CD4-positive, CD25-positive, alpha-beta regulatory T cell (primary cell): ENCODE results near the gene PPP6R2. TPM values are rescaled to one million over a fixed set of nuclear protein-coding genes. Genes with fewer than 3 reads are reported as not detected.

Source experiments
- ATAC-seq, 2 donors: fragments of 150-1000 bp; cut with Tn5 transposase; one replicate each; pipeline ENCODE4 v1.10.0; 2021; ENCODE audit warnings: low read depth in 2 of 2, moderate number of reproducible peaks in 2 of 2, moderate library complexity in 1 of 2
- DNase-seq, 3 donors: peaks; one replicate each; pipeline versions ENCODE4 v3.0.0 to v3.0.0-alpha.2; 2012 to 2022; ENCODE audit warnings: mixed read lengths in 1 of 3
- H3K27ac ChIP-seq: one replicate; pipeline ENCODE4 v1.7.0; 2013; ENCODE audit warnings: mild to moderate bottlenecking, low read length; ENCODE audit not compliant: insufficient read depth, poor library complexity, severe bottlenecking
- H3K27me3 ChIP-seq: one replicate; pipeline ENCODE4 v1.7.0; 2013; ENCODE audit warnings: low read length; ENCODE audit not compliant: control insufficient read depth, insufficient read depth
- H3K36me3 ChIP-seq: one replicate; pipeline ENCODE4 v1.7.0; 2013; ENCODE audit warnings: mild to moderate bottlenecking, low read length, moderate library complexity; ENCODE audit not compliant: control insufficient read depth, insufficient read depth
- H3K4me1 ChIP-seq: 2 replicates; pipeline ENCODE4 v1.7.0; 2013; ENCODE audit warnings: mild to moderate bottlenecking, low read length; ENCODE audit not compliant: insufficient read depth, control insufficient read depth, poor library complexity, severe bottlenecking
- H3K4me3 ChIP-seq: one replicate; pipeline ENCODE4 v1.7.0; 2013; ENCODE audit warnings: low read depth, mild to moderate bottlenecking, low read length, moderate library complexity
- H3K9me3 ChIP-seq, 2 experiments: 1 replicate in 1 of 2; 2 replicates in 1 of 2; pipeline ENCODE4 v1.7.0; 2013; ENCODE audit warnings: low read length in 2 of 2, mild to moderate bottlenecking in 1 of 2, moderate library complexity in 1 of 2; ENCODE audit not compliant: control insufficient read depth in 2 of 2
- H3K27ac Mint-ChIP-seq, 3 donors: one replicate each; pipeline ENCODE4 v1.8.0; 2020 to 2022; ENCODE audit warnings: mild to moderate bottlenecking in 3 of 3, mixed read lengths in 3 of 3, moderate library complexity in 2 of 3
- H3K27me3 Mint-ChIP-seq: one replicate; pipeline ENCODE4 v1.8.0; 2022; ENCODE audit warnings: mild to moderate bottlenecking, mixed read lengths
- H3K36me3 Mint-ChIP-seq: one replicate; pipeline ENCODE4 v1.8.0; 2020; ENCODE audit warnings: mixed read lengths
- H3K4me1 Mint-ChIP-seq, 4 donors: one replicate each; pipeline ENCODE4 v1.8.0; 2020 to 2022; ENCODE audit warnings: mixed read lengths in 4 of 4, mild to moderate bottlenecking in 1 of 4
- H3K4me3 Mint-ChIP-seq, 4 donors: one replicate each; pipeline ENCODE4 v1.8.0; 2020 to 2022; ENCODE audit warnings: mild to moderate bottlenecking in 4 of 4, mixed read lengths in 4 of 4, moderate library complexity in 3 of 4
- H3K9me3 Mint-ChIP-seq, 7 donors: one replicate each; pipeline ENCODE4 v1.8.0; 2020 to 2022; ENCODE audit warnings: mixed read lengths in 7 of 7, mild to moderate bottlenecking in 3 of 7, moderate library complexity in 2 of 7
- polyA plus RNA-seq, 4 donors: library from polyadenylated mRNA; unstranded; fragments of 300-500 nt; fragmentation: Illumina TruSeq; gene quantifications; one replicate each; pipeline ENCODE4 v1.2.3, GENCODE V29; 2021
- total RNA-seq: library from RNA; stranded (reverse); gene quantifications from one replicate; pipeline ENCODE4 v1.2.3, GENCODE V29; 2022

The PPP6R2 gene
- total and polyA plus RNA-seq, 5 donors from 2014 or later: 15.9 to 85.7 (median 17.6) TPM

DNA sequence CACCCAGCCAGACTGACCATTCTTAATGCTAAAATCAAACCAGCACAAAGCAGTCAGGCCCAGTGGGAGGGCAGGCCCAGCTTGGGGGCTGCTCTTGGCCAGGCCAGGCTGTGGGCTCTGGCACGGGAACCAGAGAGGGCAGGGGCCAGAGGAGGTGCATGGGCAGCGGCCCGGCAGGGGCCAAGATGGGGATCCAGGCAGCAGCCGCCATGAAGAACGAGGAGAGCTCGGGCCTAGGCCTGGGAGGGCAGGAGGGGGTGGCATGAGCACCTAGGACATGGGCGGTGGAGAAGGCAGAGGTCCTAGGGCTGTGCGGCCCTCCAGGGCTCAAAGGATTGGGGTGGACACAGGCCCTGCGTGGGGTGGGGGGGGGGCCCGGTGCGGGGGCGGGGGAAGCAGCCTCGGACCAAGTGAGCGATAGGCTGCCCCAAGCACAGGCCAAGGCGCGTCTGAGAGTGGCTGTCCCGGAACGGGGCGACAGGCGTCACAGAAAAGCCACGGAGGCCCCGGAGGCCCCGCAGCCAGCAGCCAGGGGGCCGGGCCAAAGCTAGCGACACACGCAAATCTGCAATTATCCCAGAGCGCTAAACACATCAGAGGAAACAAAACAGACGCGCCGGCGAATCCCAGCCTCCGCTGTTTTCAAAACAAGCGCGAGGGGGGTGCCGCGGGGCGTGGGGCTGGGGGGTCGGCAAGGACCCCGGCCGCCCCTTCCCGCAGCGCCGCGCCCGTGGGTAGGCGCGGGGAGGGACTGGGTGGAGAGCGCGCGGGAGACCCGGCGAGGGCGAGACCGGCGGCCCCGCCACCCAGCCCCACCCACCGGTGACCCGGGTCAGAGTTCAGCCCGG lies 44.0 kb upstream of the PPP6R2 start:
- H3K4me1 ChIP-seq: peaks cover 4% of the 10 kb centered on the region
- no peaks in the 10 kb centered on the region for H3K36me3 Mint-ChIP-seq
- H3K27ac Mint-ChIP-seq: no peak overlapping the region
- DNase-seq: no peak
- no peaks in the 10 kb centered on the region for H3K36me3 ChIP-seq
- H3K27me3 Mint-ChIP-seq: peaks cover 36% of the 10 kb centered on the region
- H3K9me3 ChIP-seq: no peaks in the 10 kb centered on the region
- no peak for ATAC-seq
- no peak overlapping the region for H3K27ac ChIP-seq
- H3K4me1 Mint-ChIP-seq: peaks cover 0 to 5% (median 0%) of the 10 kb centered on the region in 4 donors
- H3K4me3 Mint-ChIP-seq: no peak overlapping the region
- no peaks in the 10 kb centered on the region for H3K27me3 ChIP-seq
- H3K4me3 ChIP-seq: no peak overlapping the region
- H3K9me3 Mint-ChIP-seq: peaks cover 0 to 1% (median 0%) of the 10 kb centered on the region in 7 donors

GRCh38 chr22:50299785-50300619 lies 43.1 kb upstream of the PPP6R2 start:
- H3K27me3 Mint-ChIP-seq: peaks cover 32% of the 10 kb centered on the region

DNA sequence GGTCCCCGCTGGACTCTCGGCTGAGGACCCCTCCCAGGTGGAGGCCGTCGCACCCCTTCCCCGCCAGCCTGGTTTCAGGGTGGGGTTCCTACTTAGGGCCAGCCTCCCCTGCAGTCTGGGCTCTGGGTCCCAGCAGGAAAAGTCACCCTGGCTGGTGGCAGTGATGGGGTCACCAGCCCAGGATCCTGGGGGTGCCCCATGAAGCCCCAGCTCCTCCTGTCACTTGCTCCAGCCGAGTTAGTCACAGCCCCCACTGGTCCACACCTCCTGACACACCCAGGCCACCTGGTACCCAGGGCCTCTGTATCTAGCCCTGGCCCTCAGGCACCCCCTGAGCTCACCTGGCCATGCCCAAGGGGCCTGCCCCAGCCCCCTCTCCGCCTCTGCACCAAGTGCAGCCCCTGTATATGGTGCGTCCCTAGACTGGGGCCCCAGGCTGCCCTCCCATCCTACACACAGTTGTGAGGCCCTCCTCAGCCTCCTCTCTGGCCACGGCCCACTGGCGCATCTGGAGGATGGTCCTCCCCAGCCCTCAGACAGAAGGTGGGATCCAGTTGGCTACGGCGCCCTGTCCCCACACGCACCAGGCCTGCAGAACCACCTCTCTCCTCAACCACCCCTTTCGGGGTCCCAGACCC lies 42.4 kb upstream of the PPP6R2 start:
- no peak overlapping the region for H3K27ac ChIP-seq
- H3K27me3 ChIP-seq: no peaks in the 10 kb centered on the region
- H3K27me3 Mint-ChIP-seq: peaks cover 32% of the 10 kb centered on the region
- peaks cover 0 to 4% (median 0%) of the 10 kb centered on the region in 4 donors for H3K4me1 Mint-ChIP-seq
- no peaks in the 10 kb centered on the region for H3K36me3 Mint-ChIP-seq
- H3K9me3 Mint-ChIP-seq: peaks cover 0 to 3% (median 0%) of the 10 kb centered on the region in 7 donors
- peaks cover 4% of the 10 kb centered on the region for H3K4me1 ChIP-seq
- H3K36me3 ChIP-seq: no peaks in the 10 kb centered on the region
- no peak overlapping the region for H3K4me3 Mint-ChIP-seq
- no peaks in the 10 kb centered on the region for H3K9me3 ChIP-seq
- DNase-seq (no peak), ATAC-seq (no peak)
- no peak overlapping the region for H3K4me3 ChIP-seq
- no peak overlapping the region for H3K27ac Mint-ChIP-seq

More at GRCh38 chr22:50299785-50300619, 43.1 kb upstream of the PPP6R2 start:
- ATAC-seq: no peak
- DNase-seq: no peak
- H3K4me3 Mint-ChIP-seq: no peak overlapping the region
- H3K36me3 Mint-ChIP-seq: no peaks in the 10 kb centered on the region
- peaks cover 0 to 7% (median 0%) of the 10 kb centered on the region in 4 donors for H3K4me1 Mint-ChIP-seq
- no peaks in the 10 kb centered on the region for H3K36me3 ChIP-seq
- peaks cover 4% of the 10 kb centered on the region for H3K4me1 ChIP-seq
- H3K9me3 ChIP-seq: no peaks in the 10 kb centered on the region
- H3K4me3 ChIP-seq: no peak overlapping the region
- H3K27ac ChIP-seq: no peak overlapping the region
- peaks cover 0 to 3% (median 0%) of the 10 kb centered on the region in 7 donors for H3K9me3 Mint-ChIP-seq
- H3K27me3 ChIP-seq: no peaks in the 10 kb centered on the region
- no peak overlapping the region for H3K27ac Mint-ChIP-seq

DNA sequence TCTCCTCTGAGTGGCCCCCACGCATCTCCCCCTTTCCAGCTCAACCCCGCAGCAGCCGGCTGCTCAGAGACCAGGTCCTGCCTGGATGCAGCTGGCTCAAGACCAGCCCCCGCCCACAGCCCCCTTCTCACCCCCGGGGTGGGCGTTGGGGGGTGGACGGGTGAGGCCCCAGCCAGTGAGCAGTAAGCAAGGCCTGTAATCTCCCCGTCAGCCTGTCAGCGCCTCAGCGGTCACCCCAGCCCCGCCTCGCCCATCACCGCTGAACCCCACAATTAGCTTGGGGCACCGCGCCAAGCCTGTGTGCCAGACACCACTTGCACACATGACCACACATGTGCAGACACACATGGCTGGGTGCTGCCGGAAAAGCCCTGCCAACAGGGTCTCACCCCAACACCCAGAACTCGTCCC lies 41.5 kb upstream of the PPP6R2 start:
- Histone ChIP-seq H3K27ac (no peak overlapping the region), H3K27me3 (no peaks in the 10 kb centered on the region), H3K9me3 (no peaks in the 10 kb centered on the region), H3K4me1 (peaks cover 10% of the 10 kb centered on the region), H3K4me3 (no peak overlapping the region), H3K36me3 (no peaks in the 10 kb centered on the region)
- Mint-ChIP-seq H3K36me3 (no peaks in the 10 kb centered on the region), H3K4me1 (peaks cover 0 to 11% (median 3%) of the 10 kb centered on the region in 4 donors), H3K9me3 (peaks cover 0 to 3% (median 0%) of the 10 kb centered on the region in 7 donors), H3K27ac (no peak overlapping the region), H3K27me3 (peaks cover 41% of the 10 kb centered on the region), H3K4me3 (no peak overlapping the region)
- no peak for DNase-seq
- no peak for ATAC-seq

DNA sequence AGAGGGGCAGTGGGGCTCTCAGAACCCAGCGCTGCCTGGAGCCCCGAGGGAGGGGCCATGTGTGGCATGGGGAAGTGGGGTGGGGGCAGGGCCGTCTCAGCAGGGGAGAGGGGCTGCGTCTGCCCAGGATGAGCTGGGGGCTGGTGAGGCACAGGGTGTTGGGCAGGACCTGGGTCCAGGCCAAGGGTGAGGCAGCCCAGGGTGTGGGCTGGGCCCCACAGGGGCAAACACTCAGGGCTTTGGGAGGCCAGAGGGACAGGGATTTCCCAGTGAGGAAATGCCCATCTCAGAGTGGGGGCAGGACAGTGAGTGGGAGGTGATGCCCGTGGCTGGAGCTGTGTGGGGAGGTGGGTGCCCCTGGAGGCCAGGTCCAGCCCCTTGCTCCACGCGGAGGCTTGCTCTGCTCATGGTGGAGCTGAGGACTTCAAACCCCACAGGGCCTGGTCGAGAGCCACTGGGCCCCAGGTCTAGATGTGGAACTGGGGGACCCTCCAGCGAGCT lies 41.0 kb upstream of the PPP6R2 start:
- no peak for DNase-seq
- ATAC-seq: no peak
- peaks cover 0 to 11% (median 3%) of the 10 kb centered on the region in 4 donors for H3K4me1 Mint-ChIP-seq
- H3K27ac Mint-ChIP-seq: no peak overlapping the region
- no peaks in the 10 kb centered on the region for H3K36me3 Mint-ChIP-seq
- Histone ChIP-seq H3K27ac (no peak overlapping the region), H3K36me3 (no peaks in the 10 kb centered on the region), H3K9me3 (no peaks in the 10 kb centered on the region), H3K27me3 (no peaks in the 10 kb centered on the region), H3K4me3 (no peak overlapping the region), H3K4me1 (peaks cover 15% of the 10 kb centered on the region)
- H3K27me3 Mint-ChIP-seq: peaks cover 41% of the 10 kb centered on the region
- no peak overlapping the region for H3K4me3 Mint-ChIP-seq
- H3K9me3 Mint-ChIP-seq: peaks cover 0 to 3% (median 0%) of the 10 kb centered on the region in 7 donors

GRCh38 chr22:50302564-50302963 lies 40.6 kb upstream of the PPP6R2 start:
- no peaks in the 10 kb centered on the region for H3K27me3 ChIP-seq
- no peak overlapping the region for H3K4me3 Mint-ChIP-seq
- no peak for DNase-seq
- peaks cover 41% of the 10 kb centered on the region for H3K27me3 Mint-ChIP-seq
- H3K4me1 ChIP-seq: peaks cover 16% of the 10 kb centered on the region
- H3K36me3 ChIP-seq: no peaks in the 10 kb centered on the region
- H3K4me3 ChIP-seq: no peak overlapping the region
- no peaks in the 10 kb centered on the region for H3K36me3 Mint-ChIP-seq
- H3K27ac Mint-ChIP-seq: no peak overlapping the region
- H3K4me1 Mint-ChIP-seq: peaks cover 0 to 11% (median 3%) of the 10 kb centered on the region in 4 donors
- no peak overlapping the region for H3K27ac ChIP-seq
- no peak for ATAC-seq
- peaks cover 0 to 3% (median 0%) of the 10 kb centered on the region in 7 donors for H3K9me3 Mint-ChIP-seq
- no peaks in the 10 kb centered on the region for H3K9me3 ChIP-seq

- no peak overlapping the region for H3K4me3 Mint-ChIP-seq
- H3K4me1 ChIP-seq: peaks cover 16% of the 10 kb centered on the region
- no peaks in the 10 kb centered on the region for H3K36me3 Mint-ChIP-seq
- H3K27ac Mint-ChIP-seq: no peak overlapping the region
- ATAC-seq (no peak), DNase-seq (no peak)
- H3K9me3 ChIP-seq: no peaks in the 10 kb centered on the region
- H3K27me3 ChIP-seq: no peaks in the 10 kb centered on the region
- no peak overlapping the region for H3K4me3 ChIP-seq
- H3K27me3 Mint-ChIP-seq: peaks cover 34% of the 10 kb centered on the region
- H3K36me3 ChIP-seq: no peaks in the 10 kb centered on the region
- no peak overlapping the region for H3K27ac ChIP-seq
- peaks cover 0 to 11% (median 3%) of the 10 kb centered on the region in 4 donors for H3K4me1 Mint-ChIP-seq
- peaks cover 0 to 3% (median 0%) of the 10 kb centered on the region in 7 donors for H3K9me3 Mint-ChIP-seq
Observed at GRCh38 chr22:50303515-50303847, 39.6 kb upstream of the PPP6R2 start.
